HG02840 (cell line): Measurements from ENCODE around the gene MFAP3.
A peak's percentile ranks its signal among the peaks of the same experiment; 100 is the strongest.
"Not testable (repeated sequence)": the region's sequence is repeated elsewhere in the genome, so short reads cannot be mapped to it uniquely, and the experiment has no call there.

ENCODE experiments used
- ATAC-seq: cut with Tn5 transposase; IDR thresholded peaks from one replicate; pipeline ENCODE4 v1.9.1; 2021; ENCODE audit warnings: mild to moderate bottlenecking, moderate library complexity, moderate number of reproducible peaks; ENCODE audit not compliant: unreplicated experiment, low FRiP score

The MFAP3 gene

DNA sequence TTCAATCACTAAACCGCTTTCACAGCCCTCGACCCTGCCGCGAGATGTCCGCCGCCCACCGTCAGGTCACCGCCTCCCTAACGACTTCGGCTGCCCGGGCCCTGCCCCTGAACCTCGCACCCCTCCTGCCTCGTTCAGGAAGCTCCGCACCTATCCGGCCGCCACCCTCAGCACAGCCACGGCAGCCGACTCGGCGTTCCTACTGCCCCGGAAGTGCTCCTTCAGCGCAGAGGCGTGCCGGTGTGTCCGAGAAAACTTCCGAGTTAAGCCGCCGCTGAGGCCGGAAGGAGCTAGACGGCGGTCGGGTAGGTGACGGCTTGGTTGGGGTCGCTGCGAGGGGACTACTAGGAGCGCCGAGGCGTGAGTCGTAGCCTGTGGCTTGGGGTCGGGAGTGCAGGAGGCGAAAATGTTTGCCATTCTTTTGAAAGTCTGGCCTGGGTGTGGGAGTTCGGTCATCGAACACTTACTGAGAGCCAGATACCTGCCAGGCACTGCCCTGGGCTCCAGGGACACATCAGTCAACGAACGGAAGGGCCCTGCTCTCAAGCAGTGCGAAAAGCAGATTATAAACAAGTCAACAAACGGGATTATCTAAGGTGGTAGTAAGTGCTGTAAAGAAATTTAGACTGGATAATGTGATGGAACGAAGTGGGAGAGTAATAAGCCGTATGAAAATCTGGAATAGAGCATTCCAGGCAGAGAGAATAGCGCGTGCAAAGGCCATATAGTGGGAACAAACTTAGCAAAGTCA lies at the start of gene MFAP3, which contains the start of gene FAM114A2:
MFAP3 (plus strand) TSS at position 261 of the 751 bp plus-strand sequence. CDS start 10,756 bp downstream, outside the sequence.
FAM114A2 (minus strand) TSS at position 204 of the 751 bp plus-strand sequence. CDS start 3,957 bp downstream, outside the sequence.
- peak; percentile 96 for ATAC-seq

DNA sequence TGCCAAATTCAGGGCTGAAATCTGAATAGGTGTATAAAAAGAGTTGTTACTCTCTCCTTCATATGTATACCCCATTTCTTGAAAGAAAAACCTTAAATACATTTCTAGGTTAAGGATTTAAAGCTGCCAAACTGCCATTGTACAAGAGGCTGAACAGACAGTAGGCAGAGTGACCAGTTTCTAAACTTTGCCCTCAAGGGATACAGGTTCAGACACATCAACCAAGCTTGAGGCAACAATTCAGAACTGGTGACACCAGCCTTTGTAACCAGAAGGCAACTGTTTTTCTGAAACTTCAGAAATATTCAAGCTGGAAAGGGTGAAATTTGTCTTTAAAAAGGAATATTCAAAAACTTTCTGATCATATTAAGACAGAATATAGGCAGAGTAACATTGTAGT lies 47.6 kb upstream of the MFAP3 start:
- ATAC-seq = no peak

DNA sequence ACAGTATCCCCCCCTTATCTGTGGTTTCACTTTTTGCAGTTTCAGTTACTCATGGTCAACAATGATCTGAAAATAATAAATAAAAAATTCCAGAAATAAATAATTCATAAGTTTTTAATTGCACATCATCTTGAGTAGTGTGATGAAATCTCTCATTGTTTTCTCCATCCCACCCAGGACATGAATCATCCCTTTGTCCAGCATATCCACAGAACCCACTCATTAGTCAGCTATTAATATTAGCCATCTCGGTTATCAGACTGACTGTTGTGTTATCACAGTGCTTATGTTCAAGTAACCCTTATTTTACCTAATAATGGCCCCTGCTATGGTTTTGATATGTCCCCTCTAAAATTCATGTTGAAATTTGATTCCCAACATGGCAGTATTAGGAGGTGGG lies 40.8 kb upstream of the MFAP3 start:
- no peak for ATAC-seq

DNA sequence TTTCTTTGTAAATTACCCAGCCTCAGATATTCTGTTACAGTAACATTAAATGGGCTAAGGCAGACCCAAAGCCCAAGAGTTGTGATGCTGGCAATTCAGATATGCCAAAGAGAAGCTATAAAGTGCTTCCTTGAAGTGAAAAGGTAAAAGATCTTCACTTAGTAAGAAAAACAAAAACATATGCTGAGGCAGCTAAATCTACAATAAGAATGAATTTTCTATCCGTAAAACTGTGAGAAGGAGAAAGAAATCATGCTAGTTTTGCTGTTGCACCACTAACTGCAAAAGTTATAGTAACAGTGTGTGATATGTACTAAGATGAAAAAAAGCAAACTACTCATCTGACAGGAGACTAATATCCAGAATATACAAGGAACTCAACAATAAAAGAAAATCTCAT lies 40.0 kb upstream of the MFAP3 start:
- ATAC-seq = no peak

DNA sequence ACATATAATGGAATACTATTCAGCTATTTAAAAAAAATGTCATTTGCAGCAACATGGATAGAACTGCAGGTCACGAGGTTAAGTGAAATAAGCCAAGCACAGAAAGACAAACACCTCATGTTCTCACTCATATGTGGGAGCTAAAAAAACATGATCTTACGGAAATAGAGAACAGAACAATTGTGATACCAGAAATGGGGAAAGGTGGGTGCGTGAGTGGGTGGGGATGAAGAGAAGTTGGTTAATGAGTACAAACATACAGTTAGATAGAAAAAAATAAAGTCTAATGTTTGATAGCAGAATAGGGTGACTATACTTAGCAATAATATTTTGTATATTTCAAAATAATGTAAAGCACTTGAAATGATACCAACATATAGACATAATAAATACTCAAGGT lies 38.8 kb upstream of the MFAP3 start:
- ATAC-seq = no peak

DNA sequence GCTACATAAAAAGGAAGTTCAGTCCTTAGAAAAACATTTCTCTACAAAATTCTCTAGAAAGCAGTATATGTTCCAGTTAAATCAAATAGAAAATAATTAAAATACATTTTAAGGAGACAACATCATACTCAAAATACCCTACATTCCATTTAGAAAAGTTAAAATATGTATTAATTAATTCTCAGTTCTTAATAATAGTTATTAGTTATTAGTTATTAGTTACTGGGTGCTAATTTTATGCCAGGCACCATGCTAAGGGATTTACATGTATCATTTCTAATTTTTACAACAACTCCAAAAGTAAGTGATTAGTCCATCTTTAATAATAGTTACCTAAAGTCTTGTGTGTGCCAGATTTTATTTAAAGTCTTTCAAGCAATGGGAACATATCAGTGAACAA lies 38.1 kb upstream of the MFAP3 start:
- no peak for ATAC-seq

DNA sequence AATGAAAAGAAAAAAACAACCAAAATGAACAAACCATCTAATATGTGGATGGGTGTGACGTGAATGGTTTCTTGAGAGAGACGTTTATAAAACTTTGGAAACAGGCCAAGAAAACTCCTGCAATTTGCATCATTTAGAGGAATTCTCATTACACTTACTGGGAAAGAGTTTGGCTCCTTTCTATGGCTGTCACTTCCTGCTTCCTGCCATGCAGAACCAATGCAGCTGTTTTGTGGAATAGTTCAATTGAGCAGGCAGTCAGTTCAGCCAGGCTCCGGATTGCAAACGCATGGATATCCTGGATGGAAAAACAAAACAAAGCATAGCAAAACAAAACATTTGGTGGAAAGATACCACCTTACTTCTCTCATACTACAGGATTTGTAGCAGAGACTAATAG lies 36.7 kb upstream of the MFAP3 start:
- no peak for ATAC-seq

DNA sequence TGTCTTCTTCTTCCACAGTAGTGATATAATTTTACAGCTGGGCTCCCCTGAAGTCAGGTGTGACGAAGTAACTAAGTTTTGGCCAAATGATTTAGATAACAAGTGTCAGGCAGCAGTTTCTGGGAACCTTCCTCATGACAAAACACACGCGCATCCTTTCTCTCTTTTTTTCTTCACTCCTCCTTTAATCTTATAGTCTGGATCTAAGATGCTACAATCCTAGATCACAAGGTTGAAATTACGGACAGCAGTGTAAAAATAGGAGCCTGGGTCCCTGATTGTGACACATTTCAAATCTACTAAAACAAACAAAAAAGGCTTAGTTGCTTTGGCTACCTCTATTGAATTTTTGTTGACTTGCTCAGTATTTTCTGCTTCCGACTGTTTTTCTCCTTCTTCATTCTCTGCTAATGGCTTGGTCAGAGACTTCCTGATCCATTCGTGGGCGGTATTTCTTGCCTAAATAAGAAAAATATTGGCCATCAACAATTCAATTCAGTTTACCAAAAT lies 36.2 kb upstream of the MFAP3 start:
- no peak for ATAC-seq

DNA sequence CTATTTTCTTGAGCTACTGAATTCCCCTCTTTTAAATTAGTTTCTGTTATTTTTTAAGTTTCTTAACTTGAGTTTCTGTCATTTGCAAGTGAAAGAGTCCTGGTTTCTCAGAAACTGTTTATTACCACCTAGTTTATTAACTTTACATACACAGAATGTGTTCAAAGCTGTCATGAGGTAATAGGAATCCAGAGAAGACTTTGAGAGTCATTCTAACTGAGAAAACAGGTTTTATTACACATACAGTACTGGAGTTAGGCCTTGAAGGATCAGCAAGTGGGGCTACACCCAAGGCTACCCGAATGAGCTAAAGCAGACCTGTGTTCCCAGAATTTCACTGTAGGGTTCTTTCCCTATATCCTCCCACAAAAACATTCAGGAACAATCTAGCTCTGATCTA lies 33.1 kb upstream of the MFAP3 start:
- ATAC-seq = no peak

DNA sequence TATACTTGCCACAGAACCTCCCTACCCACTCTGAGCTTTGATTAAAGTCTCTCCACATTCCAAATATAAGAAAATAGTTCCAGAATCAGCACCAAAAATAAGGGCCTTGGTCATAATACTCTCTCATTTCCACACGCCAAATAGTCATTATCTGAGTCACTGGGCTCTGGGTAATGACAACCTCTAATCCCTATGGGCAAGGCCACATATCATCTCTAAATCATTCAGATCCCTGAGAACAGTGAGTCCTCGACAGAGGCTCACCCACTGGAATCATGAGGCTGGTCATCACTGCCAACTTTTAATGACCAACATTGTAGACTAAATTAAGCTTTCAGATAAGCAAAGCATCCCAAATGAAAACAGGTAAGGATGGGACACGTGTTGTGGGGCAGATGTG lies 28.1 kb upstream of the MFAP3 start:
- no peak for ATAC-seq

DNA sequence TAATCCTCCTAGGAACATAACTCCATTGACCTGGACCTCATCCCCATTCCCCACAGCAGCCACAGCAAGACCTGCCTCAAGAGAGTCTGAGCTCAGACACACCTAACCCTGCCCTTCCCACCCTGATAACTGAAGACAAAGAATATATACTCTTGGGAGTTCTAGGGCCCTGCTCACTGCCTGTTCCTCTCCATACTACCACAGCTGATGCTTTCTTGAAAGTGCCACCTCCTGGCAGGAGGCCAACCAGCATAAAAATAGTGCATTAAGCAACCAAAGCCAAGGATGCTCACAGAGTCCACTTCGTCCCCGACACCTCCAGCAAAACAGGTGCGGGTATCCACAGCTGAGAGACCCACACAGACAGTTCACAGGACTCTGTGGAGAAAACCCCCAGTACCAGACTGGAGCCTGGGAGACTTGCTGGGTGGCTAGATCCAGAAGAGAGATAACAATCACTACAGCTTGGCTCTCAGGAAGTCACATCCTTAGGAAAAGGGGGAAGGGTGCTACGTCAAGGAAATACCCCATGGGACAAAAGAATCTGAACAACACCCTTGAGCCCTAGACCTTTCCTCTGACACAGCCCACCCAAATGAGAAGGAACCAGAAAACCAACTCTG lies 23.6 kb upstream of the MFAP3 start:
- ATAC-seq = no peak

DNA sequence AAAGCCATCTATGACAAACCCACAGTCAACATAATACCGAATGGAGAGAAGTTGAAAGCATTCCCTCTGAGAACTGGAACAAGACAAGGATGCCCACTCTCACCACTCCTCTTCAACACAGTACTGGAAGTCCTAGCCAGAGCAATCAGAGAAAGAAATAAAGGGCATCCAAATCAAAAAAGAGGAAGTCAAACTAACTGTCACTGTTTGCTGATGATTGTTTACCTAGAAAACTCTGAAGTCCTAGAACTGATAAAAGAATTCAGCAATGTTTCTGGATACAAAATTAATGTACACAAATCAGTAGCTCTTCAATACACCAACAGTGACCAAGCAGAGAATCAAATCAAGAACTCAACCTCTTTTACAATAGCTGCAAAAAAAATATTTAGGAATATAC lies 19.8 kb upstream of the MFAP3 start:
- ATAC-seq = not testable (repeated sequence)

DNA sequence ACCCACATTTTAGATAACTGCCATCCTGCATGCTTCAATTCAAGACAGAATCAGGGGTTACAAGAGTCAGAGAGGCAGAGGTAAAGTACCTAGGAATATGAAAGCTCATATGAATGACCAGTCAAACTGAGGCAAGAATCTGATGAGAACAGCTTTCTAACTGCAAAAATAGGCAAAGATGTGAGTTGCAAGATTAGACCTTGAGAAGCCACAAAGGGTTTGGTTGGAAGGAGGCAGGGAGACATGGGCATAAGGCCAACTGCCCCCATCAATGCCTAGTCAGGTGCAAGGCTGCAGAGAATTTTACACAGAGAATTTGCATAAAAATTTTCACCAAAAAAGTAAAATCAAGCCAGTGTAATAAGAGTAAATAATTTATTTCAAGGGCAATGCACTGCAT lies 12.8 kb upstream of the MFAP3 start:
- ATAC-seq = no peak

DNA sequence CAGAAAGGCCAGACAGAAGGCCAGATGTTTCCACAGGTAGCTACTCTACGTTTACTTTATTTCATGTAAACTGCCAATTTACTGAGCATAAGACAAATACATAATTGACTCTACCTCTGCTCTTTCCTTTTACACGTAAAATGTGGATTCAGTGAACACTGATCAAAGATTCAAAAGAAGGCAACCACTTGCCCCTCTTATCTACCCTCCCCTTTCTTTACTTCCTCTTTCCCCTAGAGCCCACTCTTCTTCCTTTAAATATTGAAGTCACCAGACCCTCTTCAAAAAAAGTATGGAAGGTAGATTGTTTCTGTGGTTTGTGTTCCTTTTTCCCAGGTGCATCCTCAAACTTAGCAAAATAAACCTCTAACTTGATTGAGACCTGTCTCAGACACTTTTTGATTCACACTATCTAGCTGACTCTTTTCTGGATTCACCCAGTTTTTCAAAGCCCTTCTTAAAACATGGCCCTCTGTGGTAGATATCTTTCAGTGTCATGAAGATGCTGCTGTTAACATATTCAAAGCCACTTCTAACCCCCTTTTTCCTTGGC lies 6.8 kb upstream of the MFAP3 start:
- ATAC-seq = no peak

DNA sequence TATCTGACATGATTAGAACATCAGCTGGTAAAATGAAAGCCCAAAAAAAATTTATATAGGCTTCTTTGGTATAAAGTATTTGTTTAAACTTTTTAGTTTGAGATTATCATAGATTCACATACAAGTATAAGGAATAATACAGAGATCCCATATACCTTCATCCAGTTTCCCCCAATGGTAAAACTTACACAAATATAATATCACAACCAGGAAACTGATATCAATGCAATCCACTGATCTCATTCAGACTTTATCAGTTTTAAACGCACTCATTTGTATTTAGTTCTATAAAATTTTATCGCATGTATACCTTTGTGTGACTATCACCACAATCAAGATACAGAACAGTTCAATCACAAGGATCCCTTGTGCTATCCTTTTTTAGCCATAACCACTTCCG lies 3.8 kb upstream of the MFAP3 start:
- ATAC-seq = no peak

DNA sequence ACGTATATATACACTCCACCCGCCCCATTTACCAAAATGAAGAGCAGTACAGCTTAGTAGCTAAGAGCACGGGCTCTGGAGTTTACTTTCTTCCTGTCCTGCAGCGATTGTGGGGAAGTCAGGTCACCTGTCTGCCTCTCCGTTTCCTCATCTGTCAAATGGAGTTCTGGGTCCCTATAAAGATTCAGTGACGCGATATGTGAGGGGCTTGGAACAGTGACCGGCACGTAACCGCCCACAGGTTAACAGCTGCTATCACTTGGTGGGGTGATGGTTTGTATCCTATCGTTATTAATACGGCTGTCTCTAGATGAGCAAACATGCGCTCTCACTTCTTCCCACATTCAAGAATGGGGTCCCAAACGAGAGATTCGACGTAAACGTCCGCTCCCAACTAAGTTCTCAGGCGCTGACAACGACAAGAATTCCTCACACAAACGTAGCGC lies 483 bp upstream of the MFAP3 start:
- peak; percentile 64 for ATAC-seq

DNA sequence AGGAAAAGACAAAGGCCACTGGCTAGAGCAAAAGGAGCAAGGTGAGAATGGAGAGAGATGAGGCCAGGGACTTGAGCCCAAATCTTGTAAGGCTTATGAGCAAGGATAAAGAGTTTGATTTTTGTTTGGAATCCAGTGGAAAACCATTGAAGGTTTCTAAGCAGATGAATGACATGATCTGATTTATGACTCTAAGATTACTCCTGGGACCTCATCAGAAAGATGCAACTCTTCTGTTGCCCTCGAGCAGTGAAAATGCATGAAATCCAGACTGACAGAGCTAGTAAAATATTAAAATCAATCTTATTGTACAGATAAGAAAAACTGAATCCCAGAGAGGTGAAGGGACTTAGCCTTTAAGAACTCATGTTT lies 677 bp downstream of the MFAP3 start:
- no peak for ATAC-seq

DNA sequence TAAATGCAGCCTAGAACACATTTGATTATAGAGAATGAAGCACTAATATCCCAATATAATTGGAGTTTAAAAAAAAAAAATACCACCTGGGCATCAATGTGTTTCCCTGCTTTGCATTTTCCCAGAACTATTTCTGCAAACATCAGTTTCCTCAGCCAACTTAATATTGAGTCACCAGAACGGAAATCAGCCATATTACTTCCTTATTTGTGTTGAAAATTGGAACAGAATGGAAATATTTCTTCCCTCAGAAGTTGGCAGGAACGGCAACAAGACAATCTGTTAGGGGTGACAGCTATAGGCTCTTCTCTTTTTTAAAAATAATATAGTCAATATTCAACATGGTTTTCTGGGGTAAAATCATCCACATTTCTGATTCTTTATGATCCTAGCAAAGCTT lies 4.0 kb downstream of the MFAP3 start:
- no peak for ATAC-seq

DNA sequence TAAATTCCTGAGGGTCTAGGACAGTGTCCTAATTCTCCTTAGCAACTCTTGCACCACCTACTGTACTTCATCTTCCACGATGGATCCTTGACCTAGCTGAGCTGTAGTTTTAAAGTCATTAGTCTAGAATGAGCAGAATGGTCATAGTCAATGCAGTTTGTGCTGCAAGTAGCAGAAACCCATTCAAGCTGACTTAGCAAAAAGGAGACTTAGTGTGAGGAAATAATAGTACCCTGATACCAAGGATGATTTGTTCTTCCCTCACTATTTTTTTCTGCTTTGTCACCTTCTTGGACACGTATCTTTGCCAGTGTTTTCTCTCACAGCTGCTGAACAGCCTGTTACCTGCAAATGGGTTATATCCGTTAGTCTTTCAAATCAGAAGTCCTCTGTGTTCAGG lies 5.3 kb downstream of the MFAP3 start:
- ATAC-seq = no peak

DNA sequence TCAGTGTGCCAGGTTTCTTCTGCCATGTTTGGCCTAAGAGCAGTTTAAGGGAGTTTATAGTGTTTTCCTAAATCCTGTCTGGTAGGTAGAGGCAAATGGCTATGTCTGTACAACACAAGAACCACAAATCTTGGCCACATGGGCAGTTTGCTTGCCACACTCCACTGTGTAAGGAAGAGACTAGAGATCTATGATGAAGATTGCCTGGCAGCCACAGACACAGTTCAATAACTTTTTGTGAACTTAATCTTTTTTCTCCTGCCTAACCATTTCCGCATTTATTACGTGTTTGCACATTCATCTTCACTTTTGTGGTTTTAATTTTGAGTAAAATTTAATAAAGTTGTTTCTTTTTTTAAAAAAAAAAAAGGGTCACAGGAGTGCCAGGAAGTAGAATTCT lies 5.8 kb downstream of the MFAP3 start:
- ATAC-seq = no peak

DNA sequence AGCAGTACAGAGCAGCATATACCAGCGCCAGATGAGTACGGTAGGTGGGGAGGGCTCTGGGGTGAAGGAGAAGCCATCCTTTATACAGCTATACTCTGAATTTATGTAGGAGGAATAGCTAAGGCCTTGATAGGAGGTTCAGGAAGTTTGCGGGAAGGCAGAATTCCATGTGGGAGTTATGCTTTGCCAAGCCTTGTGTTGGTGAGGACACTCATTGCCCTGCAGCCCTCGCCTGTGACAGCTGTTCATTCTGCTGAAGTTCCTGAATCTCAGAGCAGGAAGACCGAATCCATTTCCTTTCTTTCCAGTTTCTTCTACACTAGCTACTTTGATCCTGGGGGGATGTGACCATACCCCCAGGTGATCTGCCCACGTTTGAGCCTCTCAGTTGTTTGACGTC lies 7.7 kb downstream of the MFAP3 start:
- ATAC-seq = no peak

DNA sequence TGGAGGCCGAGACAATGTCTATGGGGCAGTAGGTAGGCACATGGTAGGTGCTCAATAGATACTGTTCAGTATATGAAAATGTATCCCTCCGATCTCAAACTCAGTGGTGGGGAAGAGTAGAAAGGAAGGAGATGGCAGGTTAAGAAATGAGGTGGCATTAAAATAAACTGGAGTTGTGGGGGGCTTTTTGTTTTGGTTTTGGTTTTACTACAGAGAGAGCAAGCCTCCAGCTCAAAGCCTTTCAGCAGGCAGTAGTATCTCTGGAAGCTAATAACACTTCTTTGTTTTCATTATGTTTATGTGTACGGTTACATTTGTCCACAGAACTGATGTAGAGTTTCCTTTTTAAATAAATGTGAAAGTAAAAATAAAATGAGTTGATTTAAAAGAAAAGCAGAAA lies 8.6 kb downstream of the MFAP3 start:
- ATAC-seq = no peak
